ENCODE data around the gene IFFO2. TPM values are rescaled to one million over a fixed set of nuclear protein-coding genes. Genes with fewer than 3 reads are reported as not detected.
A peak's percentile ranks its signal among the peaks of the same experiment; 100 is the strongest.

The IFFO2 gene
- total and polyA plus RNA-seq, 10 of the 15 experiments (the other 5 are each of a cell fraction or from before 2014, with no cell fraction given), result 1.2 to 18.4 (median 6.7) TPM

- TF ChIP-seq CTCF (IDR thresholded peaks at IDR 0.05 in 2 of 3, conservative IDR thresholded peaks at IDR 0.05 in 1 of 3; ENCODE audit: control insufficient read depth in 2 of 3, extremely low read depth in 1 of 3, insufficient read depth in 1 of 3, low read depth in 3 of 3, low read length in 3 of 3), result peak in 1 of 3 experiments; percentile 43; a peak in 2 of 6 replicates
- no peak; the same call in 1 of the 2 replicates for TF ChIP-seq RELB (IDR thresholded peaks at IDR 0.05; ENCODE audit: low read depth)
- no peak for TF ChIP-seq FOXM1 (IDR thresholded peaks at IDR 0.05; ENCODE audit: low read depth, low read length)
- no peak for TF ChIP-seq ZNF592 (IDR thresholded peaks at IDR 0.05)
- no peak for TF ChIP-seq PAX5 (IDR thresholded peaks at IDR 0.05; ENCODE audit: borderline replicate concordance, low read depth, low read length)
- no peak for TF ChIP-seq NRF1 (conservative IDR thresholded peaks at IDR 0.05; ENCODE audit: low read depth, low read length)
- no peak for TF ChIP-seq MYB (IDR thresholded peaks at IDR 0.05; ENCODE audit: borderline replicate concordance, low read depth, low read length)
- no peak for TF ChIP-seq HSF1 (IDR thresholded peaks at IDR 0.05; ENCODE audit: low read depth, low read length)
- TF ChIP-seq NFYA (IDR thresholded peaks at IDR 0.05; ENCODE audit: borderline replicate concordance, low read depth, low read length), result no peak
- no peak for TF ChIP-seq ZNF687 (IDR thresholded peaks at IDR 0.05)
- TF ChIP-seq FOS (IDR thresholded peaks at IDR 0.05; ENCODE audit: borderline replicate concordance, extremely low read depth, insufficient read length), result no peak
- TF ChIP-seq IRF3 (IDR thresholded peaks at IDR 0.05), result no peak
These were observed 9.0 kb upstream of the IFFO2 start (continued) for GRCh38 chr1:18965206-18966173.

Measured in GM12878 (cell line).